CD4-positive, alpha-beta memory T cell (primary cell): ENCODE data around the gene KRT78. TPM values are rescaled to one million over a fixed set of nuclear protein-coding genes. Genes with fewer than 3 reads are reported as not detected.
A peak's percentile ranks its signal among the peaks of the same experiment; 100 is the strongest.

Source experiments
- CTCF ChIA-PET: fragments of 350-600 bp; sonication (Branson Sonifier 250); formaldehyde crosslinking; loops from one replicate; lab custom pipeline; 2021; ENCODE audit warnings: inconsistent platforms; ENCODE audit not compliant: partially characterized antibody; lab: Charles Lee
- POLR2A ChIA-PET: fragments of 350-600 bp; sonication (Branson Sonifier 250); formaldehyde crosslinking; loops from one replicate; lab custom pipeline; 2021; ENCODE audit not compliant: partially characterized antibody; lab: Charles Lee
- DNase-seq, 5 donors: peaks; one replicate each; pipeline versions ENCODE4 v3.0.0 to v3.0.0-alpha.2; 2020 to 2022; ENCODE audit warnings: mixed read lengths in 1 of 5
- H3K27ac ChIP-seq: one replicate; pipeline ENCODE4 v1.7.0; 2013; ENCODE audit warnings: low read depth, low read length
- H3K27me3 ChIP-seq: 2 replicates; pipeline ENCODE4 v1.7.0; 2013; ENCODE audit warnings: mild to moderate bottlenecking, low read length, moderate library complexity; ENCODE audit not compliant: insufficient read depth
- H3K36me3 ChIP-seq: 2 replicates; pipeline ENCODE4 v1.7.0; 2013; ENCODE audit warnings: mild to moderate bottlenecking, low read length, moderate library complexity; ENCODE audit not compliant: insufficient read depth
- H3K4me1 ChIP-seq: 2 replicates; pipeline ENCODE4 v1.7.0; 2013; ENCODE audit warnings: mild to moderate bottlenecking, low read length, moderate library complexity; ENCODE audit not compliant: insufficient read depth
- H3K4me3 ChIP-seq, 2 donors: one replicate each; pipeline ENCODE4 v1.7.0; 2013; ENCODE audit warnings: low read length in 2 of 2, mild to moderate bottlenecking in 1 of 2
- H3K9me3 ChIP-seq, 2 donors: one replicate each; pipeline ENCODE4 v1.7.0; 2013; ENCODE audit warnings: low read length in 2 of 2, control low read depth in 1 of 2; ENCODE audit not compliant: control insufficient read depth in 1 of 2
- H3K27ac Mint-ChIP-seq, 7 donors: one replicate each; pipeline ENCODE4 v1.8.0; 2020 to 2021; ENCODE audit warnings: mixed read lengths in 7 of 7, mild to moderate bottlenecking in 6 of 7, inconsistent platforms in 3 of 7, moderate library complexity in 3 of 7
- H3K27me3 Mint-ChIP-seq, 2 donors: one replicate each; pipeline ENCODE4 v1.8.0; 2020 to 2021; ENCODE audit warnings: mixed read lengths in 2 of 2
- H3K36me3 Mint-ChIP-seq, 2 donors: one replicate each; pipeline ENCODE4 v1.8.0; 2020 to 2021; ENCODE audit warnings: mixed read lengths in 2 of 2, inconsistent platforms in 1 of 2, mild to moderate bottlenecking in 1 of 2
- H3K4me1 Mint-ChIP-seq, 4 donors: one replicate each; pipeline ENCODE4 v1.8.0; 2020 to 2021; ENCODE audit warnings: mixed read lengths in 4 of 4, mild to moderate bottlenecking in 1 of 4
- H3K4me3 Mint-ChIP-seq, 8 donors: one replicate each; pipeline ENCODE4 v1.8.0; 2020 to 2021; ENCODE audit warnings: mixed read lengths in 8 of 8, mild to moderate bottlenecking in 7 of 8, moderate library complexity in 6 of 8, inconsistent platforms in 3 of 8
- H3K9me3 Mint-ChIP-seq, 8 donors: one replicate each; pipeline ENCODE4 v1.8.0; 2020 to 2021; ENCODE audit warnings: mixed read lengths in 8 of 8, mild to moderate bottlenecking in 5 of 8, inconsistent platforms in 3 of 8, moderate library complexity in 1 of 8
- intact Hi-C: fragments of 100-400 bp; cut with micrococcal nuclease; formaldehyde crosslinking; loops from one replicate; pipeline ENCODE4 v1.15.1; 2023
- polyA plus RNA-seq, 2 donors: library from polyadenylated mRNA; unstranded; fragments of 300-500 nt; fragmentation: Illumina TruSeq; gene quantifications; one replicate each; pipeline ENCODE4 v1.2.3, GENCODE V29; 2021
- total RNA-seq, 2 experiments: library from RNA; stranded (reverse); gene quantifications; one replicate each; pipeline ENCODE4 v1.2.3, GENCODE V29; 2021

The KRT78 gene
- total and polyA plus RNA-seq, 4 experiments from 2014 or later: not detected

- H3K36me3 Mint-ChIP-seq: no peaks in the 10 kb centered on the region
- Histone ChIP-seq H3K36me3 (no peaks in the 10 kb centered on the region), H3K9me3 (no peaks in the 10 kb centered on the region), H3K4me1 (no peaks in the 10 kb centered on the region), H3K27ac (no peak overlapping the region), H3K4me3 (no peak overlapping the region), H3K27me3 (no peaks in the 10 kb centered on the region)
- intact Hi-C loops: no loop called here
- POLR2A ChIA-PET: no interaction called here
- H3K9me3 Mint-ChIP-seq: no peaks in the 10 kb centered on the region
- no peak overlapping the region for H3K4me3 Mint-ChIP-seq
- peaks cover 0 to 9% (median 4%) of the 10 kb centered on the region in 4 donors for H3K4me1 Mint-ChIP-seq
- CTCF ChIA-PET: no interaction called here
- H3K27ac Mint-ChIP-seq: no peak overlapping the region
- peaks cover 7 to 12% of the 10 kb centered on the region in 2 donors for H3K27me3 Mint-ChIP-seq
- DNase-seq: no peak
These were observed 29.8 kb downstream of the KRT78 start for GRCh38 chr12:52818887-52819420.

- Histone ChIP-seq H3K27me3 (no peaks in the 10 kb centered on the region), H3K27ac (no peak overlapping the region), H3K9me3 (no peaks in the 10 kb centered on the region), H3K4me3 (no peak overlapping the region), H3K4me1 (no peaks in the 10 kb centered on the region), H3K36me3 (no peaks in the 10 kb centered on the region)
- ChIA-PET POLR2A (no interaction called here), CTCF (no interaction called here)
- no peak overlapping the region for H3K4me3 Mint-ChIP-seq
- H3K36me3 Mint-ChIP-seq: no peaks in the 10 kb centered on the region
- H3K27ac Mint-ChIP-seq: peak overlapping the region in 2 of 7 donors; percentile 47 to 51
- H3K27me3 Mint-ChIP-seq: peaks cover 7 to 12% of the 10 kb centered on the region in 2 donors
- H3K9me3 Mint-ChIP-seq: no peaks in the 10 kb centered on the region
- no peak for DNase-seq
- intact Hi-C loops: no loop called here
- peaks cover 0 to 9% (median 4%) of the 10 kb centered on the region in 4 donors for H3K4me1 Mint-ChIP-seq
These were observed 30.4 kb downstream of the KRT78 start for GRCh38 chr12:52818388-52818787.

- Mint-ChIP-seq H3K27me3 (peaks cover 3 to 12% of the 10 kb centered on the region in 2 donors), H3K4me3 (no peak overlapping the region), H3K36me3 (no peaks in the 10 kb centered on the region), H3K4me1 (peaks cover 0 to 9% (median 4%) of the 10 kb centered on the region in 4 donors), H3K9me3 (no peaks in the 10 kb centered on the region), H3K27ac (peak overlapping the region in 1 of 7 donors; percentile 51)
- CTCF ChIA-PET: no interaction called here
- Histone ChIP-seq H3K4me1 (no peaks in the 10 kb centered on the region), H3K27ac (no peak overlapping the region), H3K36me3 (no peaks in the 10 kb centered on the region), H3K4me3 (no peak overlapping the region), H3K27me3 (no peaks in the 10 kb centered on the region), H3K9me3 (no peaks in the 10 kb centered on the region)
- intact Hi-C loops: no loop called here
- no peak for DNase-seq
- POLR2A ChIA-PET: no interaction called here
These were observed 31.0 kb downstream of the KRT78 start for GRCh38 chr12:52817699-52818238.

- Histone ChIP-seq H3K9me3 (no peaks in the 10 kb centered on the region), H3K4me1 (no peaks in the 10 kb centered on the region), H3K4me3 (no peak overlapping the region), H3K27me3 (no peaks in the 10 kb centered on the region), H3K36me3 (no peaks in the 10 kb centered on the region), H3K27ac (no peak overlapping the region)
- ChIA-PET CTCF (no interaction called here), POLR2A (no interaction called here)
- H3K27me3 Mint-ChIP-seq: peaks cover 3 to 12% of the 10 kb centered on the region in 2 donors
- H3K4me1 Mint-ChIP-seq: peaks cover 0 to 9% (median 4%) of the 10 kb centered on the region in 4 donors
- no peak overlapping the region for H3K27ac Mint-ChIP-seq
- intact Hi-C loops: no loop called here
- H3K4me3 Mint-ChIP-seq: no peak overlapping the region
- DNase-seq: no peak
- no peaks in the 10 kb centered on the region for H3K9me3 Mint-ChIP-seq
- no peaks in the 10 kb centered on the region for H3K36me3 Mint-ChIP-seq
These were observed 31.6 kb downstream of the KRT78 start for GRCh38 chr12:52817003-52817698.

- POLR2A ChIA-PET: no interaction called here
These were observed 32.9 kb downstream of the KRT78 start for GRCh38 chr12:52815676-52816588.

GRCh38 chr12:52815161-52815560, 33.6 kb downstream of the KRT78 start:
- ChIA-PET POLR2A (no interaction called here), CTCF (no interaction called here)
- no peak overlapping the region for H3K27ac Mint-ChIP-seq
- no peaks in the 10 kb centered on the region for H3K4me1 ChIP-seq
- H3K9me3 ChIP-seq: no peaks in the 10 kb centered on the region
- DNase-seq: no peak
- no peak overlapping the region for H3K4me3 Mint-ChIP-seq
- intact Hi-C loops: no loop called here
- no peak overlapping the region for H3K4me3 ChIP-seq
- no peaks in the 10 kb centered on the region for H3K9me3 Mint-ChIP-seq
- no peaks in the 10 kb centered on the region for H3K27me3 ChIP-seq
- H3K27me3 Mint-ChIP-seq: peaks cover 1 to 8% of the 10 kb centered on the region in 2 donors
- H3K4me1 Mint-ChIP-seq: peaks cover 0 to 9% (median 4%) of the 10 kb centered on the region in 4 donors
- no peaks in the 10 kb centered on the region for H3K36me3 ChIP-seq
- H3K27ac ChIP-seq: no peak overlapping the region
- H3K36me3 Mint-ChIP-seq: no peaks in the 10 kb centered on the region

More at GRCh38 chr12:52815676-52816588, 32.9 kb downstream of the KRT78 start:
- peaks cover 1 to 12% of the 10 kb centered on the region in 2 donors for H3K27me3 Mint-ChIP-seq
- H3K36me3 Mint-ChIP-seq: no peaks in the 10 kb centered on the region
- CTCF ChIA-PET: no interaction called here
- H3K9me3 ChIP-seq: no peaks in the 10 kb centered on the region
- H3K36me3 ChIP-seq: no peaks in the 10 kb centered on the region
- no peaks in the 10 kb centered on the region for H3K9me3 Mint-ChIP-seq
- intact Hi-C loops: no loop called here
- H3K4me3 ChIP-seq: no peak overlapping the region
- H3K4me1 Mint-ChIP-seq: peaks cover 0 to 9% (median 4%) of the 10 kb centered on the region in 4 donors
- no peaks in the 10 kb centered on the region for H3K27me3 ChIP-seq
- H3K27ac ChIP-seq: no peak overlapping the region
- H3K4me3 Mint-ChIP-seq: no peak overlapping the region
- H3K27ac Mint-ChIP-seq: no peak overlapping the region
- no peak for DNase-seq
- no peaks in the 10 kb centered on the region for H3K4me1 ChIP-seq

GRCh38 chr12:52814710-52815155, 34.1 kb downstream of the KRT78 start:
- no peak overlapping the region for H3K4me3 Mint-ChIP-seq
- ChIA-PET CTCF (no interaction called here), POLR2A (no interaction called here)
- Histone ChIP-seq H3K27me3 (no peaks in the 10 kb centered on the region), H3K9me3 (no peaks in the 10 kb centered on the region), H3K4me3 (no peak overlapping the region), H3K36me3 (no peaks in the 10 kb centered on the region), H3K4me1 (no peaks in the 10 kb centered on the region), H3K27ac (no peak overlapping the region)
- H3K27me3 Mint-ChIP-seq: peaks cover 1 to 8% of the 10 kb centered on the region in 2 donors
- no peaks in the 10 kb centered on the region for H3K36me3 Mint-ChIP-seq
- H3K9me3 Mint-ChIP-seq: no peaks in the 10 kb centered on the region
- peaks cover 0 to 9% (median 4%) of the 10 kb centered on the region in 4 donors for H3K4me1 Mint-ChIP-seq
- intact Hi-C loops: no loop called here
- no peak overlapping the region for H3K27ac Mint-ChIP-seq
- no peak for DNase-seq
